Lung microvascular endothelial cell (primary cell): Measurements from ENCODE around the gene C17orf75. TPM values are rescaled to one million over a fixed set of nuclear protein-coding genes. Genes with fewer than 3 reads are reported as not detected.

Experiments
- DNase-seq, 2 donors: peaks; one replicate each; pipeline versions ENCODE4 v3.0.0 to v3.0.0-alpha.2; 2010; ENCODE audit warnings: low read depth in 2 of 2
- total RNA-seq: library from RNA; depleted of rRNA; stranded (reverse); fragments of >200 nt; gene quantifications from 2 replicates; pipeline ENCODE4 v1.2.1, GENCODE V29; 2014

C17orf75 gene
- total RNA-seq, 1 donor from 2014 or later: 30.6 TPM

DNA sequence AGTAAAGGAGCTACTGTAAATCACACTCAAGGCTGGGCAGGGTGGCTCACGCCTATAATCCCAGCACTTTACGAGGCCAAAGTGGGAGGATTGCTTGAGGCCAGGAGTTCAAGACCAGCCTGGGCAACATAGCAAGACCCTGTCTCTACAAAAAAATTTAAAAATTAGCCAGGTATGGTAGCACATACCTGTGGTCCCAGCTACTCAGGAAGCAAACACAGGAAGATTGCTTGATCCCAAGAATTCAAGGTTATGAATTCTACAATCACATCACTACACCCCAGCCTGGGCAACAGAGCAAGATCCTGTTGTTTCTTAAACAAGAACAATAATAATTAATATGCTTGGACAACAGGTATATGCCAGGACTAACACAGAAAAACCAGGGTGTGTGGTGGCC lies 63.2 kb downstream of the C17orf75 start:
- DNase-seq: no peak

Other genes starting within 250 kb of the C17orf75 start
- 22.7 and 30.8 TPM in 2 replicates for gene RHOT1, start 199.7 kb downstream of the C17orf75 start, total RNA-seq
- gene RHBDL3, start 76.3 kb downstream of the C17orf75 start, total RNA-seq: under 0.01 TPM in 1 of 2 replicates, not detected in the other
- gene ZNF207, start 8.0 kb upstream of the C17orf75 start, total RNA-seq: 43.2 and 52.0 TPM in 2 replicates
- 69.8 and 79.5 TPM in 2 replicates for gene PSMD11, start 102.3 kb upstream of the C17orf75 start, total RNA-seq
- gene CDK5R1, start 144.8 kb upstream of the C17orf75 start, total RNA-seq: 1.3 and 2.2 TPM in 2 replicates